ENCODE measurements around the gene KDELR3. TPM values are rescaled to one million over a fixed set of nuclear protein-coding genes. Genes with fewer than 3 reads are reported as not detected.

Gene KDELR3
- total RNA-seq, 1 donor: 139 TPM

DNA sequence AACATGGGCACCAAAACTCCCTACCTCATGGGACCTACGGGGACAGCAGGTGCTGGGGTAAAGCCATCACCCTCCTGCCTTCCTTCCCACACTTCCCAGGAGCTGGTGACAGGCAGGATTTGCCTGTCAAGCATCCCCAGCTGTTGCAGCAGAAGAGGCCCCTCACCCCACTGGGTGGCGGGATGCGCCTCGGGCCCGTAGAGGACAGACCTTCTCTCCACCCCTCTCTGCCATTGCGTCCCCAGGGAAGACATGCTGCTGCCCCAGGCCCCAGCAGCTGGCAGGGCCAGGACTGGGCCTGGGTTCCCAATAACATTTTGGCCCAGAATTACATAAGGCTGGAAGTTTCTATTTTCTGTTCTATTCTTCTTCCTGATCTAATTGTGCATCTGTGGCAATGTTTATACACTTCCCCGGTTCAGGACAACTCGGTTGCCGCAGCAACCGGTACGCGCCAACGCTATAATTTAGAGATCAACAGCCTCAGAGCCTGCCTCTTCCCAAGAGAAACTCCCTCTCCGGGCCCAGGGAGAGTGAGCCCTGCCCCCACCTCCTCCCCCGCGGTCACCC, 38.3 kb upstream of the KDELR3 start:
- H3K4me3 ChIP-seq (ENCODE audit: low read depth, low read length): no peak overlapping the region
- DNase-seq (ENCODE audit: low read depth): peak; percentile 9
- TF ChIP-seq, protein P1, sequence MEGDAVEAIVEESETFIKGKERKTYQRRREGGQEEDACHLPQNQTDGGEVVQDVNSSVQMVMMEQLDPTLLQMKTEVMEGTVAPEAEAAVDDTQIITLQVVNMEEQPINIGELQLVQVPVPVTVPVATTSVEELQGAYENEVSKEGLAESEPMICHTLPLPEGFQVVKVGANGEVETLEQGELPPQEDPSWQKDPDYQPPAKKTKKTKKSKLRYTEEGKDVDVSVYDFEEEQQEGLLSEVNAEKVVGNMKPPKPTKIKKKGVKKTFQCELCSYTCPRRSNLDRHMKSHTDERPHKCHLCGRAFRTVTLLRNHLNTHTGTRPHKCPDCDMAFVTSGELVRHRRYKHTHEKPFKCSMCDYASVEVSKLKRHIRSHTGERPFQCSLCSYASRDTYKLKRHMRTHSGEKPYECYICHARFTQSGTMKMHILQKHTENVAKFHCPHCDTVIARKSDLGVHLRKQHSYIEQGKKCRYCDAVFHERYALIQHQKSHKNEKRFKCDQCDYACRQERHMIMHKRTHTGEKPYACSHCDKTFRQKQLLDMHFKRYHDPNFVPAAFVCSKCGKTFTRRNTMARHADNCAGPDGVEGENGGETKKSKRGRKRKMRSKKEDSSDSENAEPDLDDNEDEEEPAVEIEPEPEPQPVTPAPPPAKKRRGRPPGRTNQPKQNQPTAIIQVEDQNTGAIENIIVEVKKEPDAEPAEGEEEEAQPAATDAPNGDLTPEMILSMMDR (IDR thresholded peaks at IDR 0.05; ENCODE audit: insufficient read depth, low read depth, low read length): no peak

DNA sequence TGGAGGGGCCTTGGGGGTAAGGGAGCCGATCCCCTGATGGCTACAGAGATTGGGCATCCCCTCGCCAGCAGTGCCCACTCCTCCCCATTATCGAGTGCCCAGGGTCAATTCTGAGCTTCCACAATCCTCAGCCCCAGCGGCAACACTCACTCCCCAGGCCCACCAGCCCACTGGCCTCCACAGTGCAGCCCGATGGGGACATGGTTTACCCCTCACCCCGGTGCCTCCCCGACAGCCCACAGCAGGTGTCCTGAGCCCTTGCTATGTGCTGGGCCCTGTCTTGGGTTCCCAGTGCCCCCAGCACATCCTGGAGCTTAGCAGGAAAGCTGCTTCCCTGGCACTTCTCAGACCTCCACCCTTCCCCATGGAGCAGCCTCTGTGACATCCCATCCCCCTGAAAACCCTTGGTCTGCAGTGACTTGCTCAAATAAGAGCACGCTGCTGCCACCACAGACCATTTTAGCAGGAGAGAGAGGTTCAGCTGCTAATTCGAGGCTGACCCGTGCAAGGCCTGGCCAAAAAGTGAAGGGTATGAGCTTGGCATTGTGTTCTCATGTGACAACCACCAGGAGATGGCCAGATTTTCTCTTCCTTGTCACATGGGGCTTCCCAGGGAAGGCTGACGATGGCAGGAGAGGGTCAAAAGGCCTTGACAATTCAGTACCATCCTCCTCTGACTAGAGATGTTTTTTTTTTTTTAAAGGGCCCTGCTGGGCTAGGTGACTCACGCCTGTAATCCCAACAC, 36.5 kb upstream of the KDELR3 start:
- DNase-seq (ENCODE audit: low read depth): no peak

DNA sequence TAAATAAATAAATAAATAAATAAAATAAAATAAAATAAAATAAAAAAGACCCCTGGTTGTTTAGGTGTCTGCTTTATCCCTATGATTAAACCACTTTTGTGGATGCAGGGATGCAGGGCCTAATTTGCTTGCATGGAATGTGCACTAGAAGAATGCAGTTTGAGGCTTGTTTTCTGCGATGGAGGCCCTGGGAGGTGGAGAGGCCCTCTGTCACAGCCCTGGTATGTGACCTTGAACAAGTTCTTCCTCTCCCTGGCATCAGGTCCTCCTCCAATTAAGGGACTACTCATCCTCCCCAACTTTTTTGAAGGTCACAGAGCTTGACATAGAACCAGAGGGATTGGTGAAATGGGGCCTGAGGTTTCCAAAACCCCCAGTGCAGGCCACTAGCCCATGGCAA, 35.6 kb upstream of the KDELR3 start:
- no peak overlapping the region for H3K4me3 ChIP-seq (ENCODE audit: low read depth, low read length)
- TF ChIP-seq, protein P1 (IDR thresholded peaks at IDR 0.05; ENCODE audit: insufficient read depth, low read depth, low read length): no peak
- no peak for DNase-seq (ENCODE audit: low read depth)

More for the DNA sequence above, 36.5 kb upstream of the KDELR3 start:
- no peak overlapping the region for H3K4me3 ChIP-seq (ENCODE audit: low read depth, low read length)
- TF ChIP-seq, protein P1 (IDR thresholded peaks at IDR 0.05; ENCODE audit: insufficient read depth, low read depth, low read length): no peak

DNA sequence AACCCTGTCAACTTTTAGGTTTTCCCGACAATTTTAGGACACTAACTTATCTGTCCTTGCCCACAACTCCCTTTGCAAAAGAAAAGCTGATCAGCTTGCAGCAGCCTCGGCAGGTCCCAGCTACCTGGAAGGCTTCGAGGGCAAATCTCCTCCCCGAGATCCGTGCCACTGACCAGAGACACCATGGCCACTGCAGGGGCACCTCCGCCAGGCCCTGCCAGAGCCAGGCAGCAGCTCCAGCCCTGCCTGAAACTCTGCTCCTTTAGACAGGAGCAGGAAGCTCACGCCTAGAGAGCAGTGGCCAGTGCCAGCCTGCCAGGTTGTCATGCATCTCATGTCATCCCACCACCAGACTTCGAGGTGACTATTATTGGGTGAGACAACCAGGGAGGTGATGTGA, 34.0 kb upstream of the KDELR3 start:
- DNase-seq (ENCODE audit: low read depth): no peak
- H3K4me3 ChIP-seq (ENCODE audit: low read depth, low read length): no peak overlapping the region
- TF ChIP-seq, protein P1 (IDR thresholded peaks at IDR 0.05; ENCODE audit: insufficient read depth, low read depth, low read length): no peak

DNA sequence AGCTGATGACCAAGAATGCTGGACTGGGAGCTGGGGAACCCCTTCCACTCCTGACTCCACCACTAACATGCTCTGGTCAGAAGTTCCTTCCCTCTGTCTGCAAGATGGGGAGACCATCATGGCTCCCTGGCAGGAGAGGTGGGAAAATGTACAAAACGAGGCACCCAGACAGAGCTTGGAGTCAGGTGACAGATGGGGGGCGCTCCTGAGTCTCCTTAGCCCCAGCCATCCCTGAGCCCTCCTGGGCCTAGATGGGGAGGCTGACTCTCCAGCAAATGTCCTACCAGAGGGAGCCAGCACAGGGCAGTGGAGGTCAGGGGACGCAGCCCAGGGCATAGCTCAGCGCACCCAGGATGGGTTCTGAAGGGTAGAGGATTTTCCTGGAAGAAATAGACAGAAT, 32.9 kb upstream of the KDELR3 start:
- TF ChIP-seq, protein P1 (IDR thresholded peaks at IDR 0.05; ENCODE audit: insufficient read depth, low read depth, low read length): peak; percentile 15
- no peak for DNase-seq (ENCODE audit: low read depth)
- H3K4me3 ChIP-seq (ENCODE audit: low read depth, low read length): no peak overlapping the region

DNA sequence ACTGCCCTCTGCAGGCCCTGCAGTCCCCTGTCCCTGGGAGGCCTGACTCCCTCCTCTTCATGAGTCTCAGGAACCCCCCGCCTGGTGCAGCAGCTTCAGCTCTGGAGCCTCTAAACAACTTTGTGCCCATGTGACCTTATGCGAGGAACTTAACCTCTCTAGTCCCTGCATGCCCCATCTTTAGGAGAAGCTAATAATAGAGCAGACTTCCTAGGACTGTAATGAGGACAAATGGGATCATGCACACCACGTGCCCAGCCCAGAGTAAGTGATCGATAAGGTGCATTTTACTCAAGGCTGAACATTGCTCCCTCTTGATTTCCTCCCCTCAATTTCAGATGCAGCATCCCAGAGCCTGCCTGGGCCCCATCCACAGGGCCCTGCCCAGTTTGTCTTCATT, 31.9 kb upstream of the KDELR3 start:
- TF ChIP-seq, protein P1 (IDR thresholded peaks at IDR 0.05; ENCODE audit: insufficient read depth, low read depth, low read length): no peak
- DNase-seq (ENCODE audit: low read depth): no peak
- H3K4me3 ChIP-seq (ENCODE audit: low read depth, low read length): no peak overlapping the region

Data from fibroblast of villous mesenchyme (primary cell).